Inferior parietal cortex (tissue), 1 donor: ENCODE data around the gene SEC61B.

Experiments
- DNase-seq: peaks from one replicate; pipeline ENCODE4 v3.0.0-alpha.2; 2016; ENCODE audit errors: extremely low spot score

Gene SEC61B

GRCh38 chr9:99221621-99222415 lies at the start of gene SEC61B, which contains the start of gene ALG2:
TSS of gene SEC61B (plus strand) at chr9:99222282. CDS start at chr9:99222364, 82 bp downstream.
TSS of gene ALG2 (minus strand) at chr9:99221942. CDS start at chr9:99221894, 48 bp downstream.
- DNase-seq = peak; percentile 92

GRCh38 chr9:99173570-99174504 lies 48.2 kb upstream of the SEC61B start:
- DNase-seq = peak; percentile 40

- no peak for DNase-seq
Measured at GRCh38 chr9:99176527-99177013, 45.5 kb upstream of the SEC61B start.

- no peak for DNase-seq
Measured at GRCh38 chr9:99177576-99178366, 44.3 kb upstream of the SEC61B start.

GRCh38 chr9:99178912-99179872 lies 42.9 kb upstream of the SEC61B start:
- DNase-seq = no peak

- no peak for DNase-seq
Measured at GRCh38 chr9:99180199-99180598, 41.9 kb upstream of the SEC61B start.

GRCh38 chr9:99180662-99181061 lies 41.4 kb upstream of the SEC61B start:
- DNase-seq = no peak

GRCh38 chr9:99181206-99181605 lies 40.9 kb upstream of the SEC61B start:
- DNase-seq = no peak

GRCh38 chr9:99181621-99182020 lies 40.5 kb upstream of the SEC61B start:
- DNase-seq = no peak

- DNase-seq = no peak
Measured at GRCh38 chr9:99182356-99182755, 39.7 kb upstream of the SEC61B start.

- no peak for DNase-seq
Measured at GRCh38 chr9:99183616-99184015, 38.5 kb upstream of the SEC61B start.

GRCh38 chr9:99184110-99184474 lies 38.0 kb upstream of the SEC61B start:
- DNase-seq = no peak

GRCh38 chr9:99184475-99185347 lies 37.4 kb upstream of the SEC61B start:
- peak; percentile 95 for DNase-seq

- no peak for DNase-seq
Measured at GRCh38 chr9:99185348-99185632, 36.8 kb upstream of the SEC61B start.

GRCh38 chr9:99185934-99186333 lies 36.1 kb upstream of the SEC61B start:
- DNase-seq = no peak

- DNase-seq = no peak
Measured at GRCh38 chr9:99187311-99187710, 34.8 kb upstream of the SEC61B start.

GRCh38 chr9:99189186-99189585 lies 32.9 kb upstream of the SEC61B start:
- DNase-seq = no peak

- DNase-seq = no peak
Measured at GRCh38 chr9:99189887-99190596, 32.0 kb upstream of the SEC61B start.
